Mononuclear cell (primary cell): ENCODE results near the gene CFAP45. TPM values are rescaled to one million over a fixed set of nuclear protein-coding genes. Genes with fewer than 3 reads are reported as not detected.

Experiments
- H3K27me3 ChIP-seq: 2 replicates; pipeline ENCODE4 v1.6.0; 2011; ENCODE audit warnings: low read length, control low read depth; ENCODE audit not compliant: insufficient read depth
- H3K4me1 ChIP-seq: 2 replicates; pipeline ENCODE4 v1.5.1; 2011; ENCODE audit warnings: mild to moderate bottlenecking, low read length, control low read depth; ENCODE audit not compliant: insufficient read depth
- H3K4me3 ChIP-seq: 2 replicates; pipeline ENCODE4 v1.5.1; 2011; ENCODE audit warnings: mild to moderate bottlenecking, low read length, moderate library complexity
- H3K9me3 ChIP-seq: 2 replicates; pipeline ENCODE4 v1.5.1; 2011; ENCODE audit warnings: low read depth, mild to moderate bottlenecking, control low read depth, low read length
- total RNA-seq: library from RNA; depleted of rRNA; stranded (reverse); fragments of >200 nt; gene quantifications from one replicate; pipeline ENCODE4 v1.2.3, GENCODE V29; 2012

Gene CFAP45
- total RNA-seq, 1 donor = 2.4 TPM

GRCh38 chr1:159853417-159854115 lies 46.4 kb downstream of the CFAP45 start:
- H3K27me3 ChIP-seq = no peaks in the 10 kb centered on the region
- H3K9me3 ChIP-seq = no peaks in the 10 kb centered on the region
- peaks cover 28% of the 10 kb centered on the region for H3K4me1 ChIP-seq
- H3K4me3 ChIP-seq = no peak overlapping the region

- no peak overlapping the region for H3K4me3 ChIP-seq
- peaks cover 28% of the 10 kb centered on the region for H3K4me1 ChIP-seq
- no peaks in the 10 kb centered on the region for H3K27me3 ChIP-seq
- no peaks in the 10 kb centered on the region for H3K9me3 ChIP-seq
These were observed 48.6 kb downstream of the CFAP45 start for GRCh38 chr1:159851407-159851806.

- peaks cover 21% of the 10 kb centered on the region for H3K4me1 ChIP-seq
- no peaks in the 10 kb centered on the region for H3K27me3 ChIP-seq
- no peaks in the 10 kb centered on the region for H3K9me3 ChIP-seq
- no peak overlapping the region for H3K4me3 ChIP-seq
These were observed 50.2 kb downstream of the CFAP45 start for GRCh38 chr1:159849626-159850366.

- Histone ChIP-seq H3K9me3 (no peaks in the 10 kb centered on the region), H3K27me3 (no peaks in the 10 kb centered on the region), H3K4me3 (no peak overlapping the region), H3K4me1 (peaks cover 11% of the 10 kb centered on the region)
These were observed 51.6 kb downstream of the CFAP45 start for GRCh38 chr1:159848326-159848725.

- H3K9me3 ChIP-seq = no peaks in the 10 kb centered on the region
- H3K4me1 ChIP-seq = peaks cover 11% of the 10 kb centered on the region
- no peaks in the 10 kb centered on the region for H3K27me3 ChIP-seq
- H3K4me3 ChIP-seq = no peak overlapping the region
These were observed 52.7 kb downstream of the CFAP45 start for GRCh38 chr1:159847231-159847630.

- Histone ChIP-seq H3K4me1 (peaks cover 11% of the 10 kb centered on the region), H3K4me3 (no peak overlapping the region), H3K27me3 (no peaks in the 10 kb centered on the region), H3K9me3 (no peaks in the 10 kb centered on the region)
These were observed 54.0 kb downstream of the CFAP45 start for GRCh38 chr1:159845751-159846629.

- H3K27me3 ChIP-seq = no peaks in the 10 kb centered on the region
- H3K9me3 ChIP-seq = no peaks in the 10 kb centered on the region
- no peaks in the 10 kb centered on the region for H3K4me1 ChIP-seq
- H3K4me3 ChIP-seq = no peak overlapping the region
These were observed 56.5 kb downstream of the CFAP45 start for GRCh38 chr1:159843459-159843858.

- no peaks in the 10 kb centered on the region for H3K9me3 ChIP-seq
- H3K4me3 ChIP-seq = no peak overlapping the region
- no peaks in the 10 kb centered on the region for H3K4me1 ChIP-seq
- no peaks in the 10 kb centered on the region for H3K27me3 ChIP-seq
These were observed 58.2 kb downstream of the CFAP45 start for GRCh38 chr1:159841749-159842148.

- H3K27me3 ChIP-seq = no peaks in the 10 kb centered on the region
- no peaks in the 10 kb centered on the region for H3K9me3 ChIP-seq
- no peak overlapping the region for H3K4me3 ChIP-seq
These were observed 60.7 kb downstream of the CFAP45 start for GRCh38 chr1:159839116-159839849.

GRCh38 chr1:159838715-159839114 lies 61.2 kb downstream of the CFAP45 start:
- no peaks in the 10 kb centered on the region for H3K9me3 ChIP-seq

More at GRCh38 chr1:159839116-159839849, 60.7 kb downstream of the CFAP45 start:
- no peaks in the 10 kb centered on the region for H3K4me1 ChIP-seq

GRCh38 chr1:159835862-159836525 lies 64.0 kb downstream of the CFAP45 start:
- Histone ChIP-seq H3K4me1 (no peaks in the 10 kb centered on the region), H3K27me3 (no peaks in the 10 kb centered on the region), H3K9me3 (no peaks in the 10 kb centered on the region), H3K4me3 (no peak overlapping the region)

More at GRCh38 chr1:159838715-159839114, 61.2 kb downstream of the CFAP45 start:
- no peak overlapping the region for H3K4me3 ChIP-seq
- H3K27me3 ChIP-seq = no peaks in the 10 kb centered on the region
- no peaks in the 10 kb centered on the region for H3K4me1 ChIP-seq

- Histone ChIP-seq H3K27me3 (no peaks in the 10 kb centered on the region), H3K9me3 (no peaks in the 10 kb centered on the region), H3K4me3 (no peak overlapping the region), H3K4me1 (no peaks in the 10 kb centered on the region)
These were observed 64.6 kb downstream of the CFAP45 start for GRCh38 chr1:159835356-159835755.

- H3K4me1 ChIP-seq = peaks cover 27% of the 10 kb centered on the region
- no peaks in the 10 kb centered on the region for H3K9me3 ChIP-seq
- no peak overlapping the region for H3K4me3 ChIP-seq
- no peaks in the 10 kb centered on the region for H3K27me3 ChIP-seq
These were observed 67.7 kb downstream of the CFAP45 start for GRCh38 chr1:159832309-159832708.
